ENCODE measurements around the gene PKP1.

The PKP1 gene

GRCh38 chr1:201295346-201295745, 12.0 kb downstream of the PKP1 start:
- Histone ChIP-seq H3K4ac (ENCODE audit: low read depth, low read length) (no peak overlapping the region), H3K79me1 (ENCODE audit: low read length) (no peaks in the 10 kb centered on the region)

GRCh38 chr1:201295861-201296260, 12.6 kb downstream of the PKP1 start:
- Histone ChIP-seq H3K4me3 (ENCODE audit: low read length) (no peak overlapping the region), H3K79me2 (ENCODE audit: control insufficient read depth, insufficient read depth, low read length) (no peaks in the 10 kb centered on the region), H3K79me1 (ENCODE audit: low read length) (no peaks in the 10 kb centered on the region), H2BK120ac (ENCODE audit: low read depth, low read length) (no peak overlapping the region), H3K27me3 (ENCODE audit: insufficient read depth, low read length, poor library complexity) (no peaks in the 10 kb centered on the region), H2AK5ac (ENCODE audit: low read length) (no peak overlapping the region), H4K8ac (ENCODE audit: low read depth, low read length) (no peak overlapping the region), H3K36me3 (ENCODE audit: control insufficient read depth, insufficient read depth, low read length) (no peaks in the 10 kb centered on the region), H2BK15ac (replicated peaks; ENCODE audit: low read depth) (no peak overlapping the region), H3K4me2 (ENCODE audit: low read length) (no peak overlapping the region), H3K18ac (ENCODE audit: low read length) (no peak overlapping the region), H4K5ac (ENCODE audit: low read length) (no peak overlapping the region), H2BK5ac (ENCODE audit: low read length) (no peak overlapping the region), H3K23ac (ENCODE audit: low read length) (no peak overlapping the region), H3K4ac (ENCODE audit: low read depth, low read length) (no peak overlapping the region), H3K27ac (ENCODE audit: low read depth, low read length) (no peak overlapping the region), H3K4me1 (ENCODE audit: control insufficient read depth, low read depth, low read length) (no peaks in the 10 kb centered on the region), H3K56ac (ENCODE audit: low read length) (no peak overlapping the region), H3K9ac (ENCODE audit: low read length) (no peak overlapping the region)
- DNase-seq = no peak
- no CpG with 5 or more reads among the region's 3 CpGs for WGBS (ENCODE audit: extremely low coverage, insufficient coverage, low lambda C conversion rate)

More at GRCh38 chr1:201295346-201295745, 12.0 kb downstream of the PKP1 start:
- no CpG with 5 or more reads among the region's 4 CpGs for WGBS (ENCODE audit: extremely low coverage, insufficient coverage, low lambda C conversion rate)
- H3K18ac ChIP-seq (ENCODE audit: low read length) = no peak overlapping the region
- no peaks in the 10 kb centered on the region for H3K36me3 ChIP-seq (ENCODE audit: control insufficient read depth, insufficient read depth, low read length)
- no peak overlapping the region for H3K56ac ChIP-seq (ENCODE audit: low read length)
- no peak overlapping the region for H2BK15ac ChIP-seq (replicated peaks; ENCODE audit: low read depth)
- H3K4me1 ChIP-seq (ENCODE audit: control insufficient read depth, low read depth, low read length) = no peaks in the 10 kb centered on the region
- no peak overlapping the region for H3K4me2 ChIP-seq (ENCODE audit: low read length)
- H2AK5ac ChIP-seq (ENCODE audit: low read length) = no peak overlapping the region
- no peak overlapping the region for H4K8ac ChIP-seq (ENCODE audit: low read depth, low read length)
- H3K27me3 ChIP-seq (ENCODE audit: insufficient read depth, low read length, poor library complexity) = no peaks in the 10 kb centered on the region
- H3K27ac ChIP-seq (ENCODE audit: low read depth, low read length) = no peak overlapping the region
- no peak overlapping the region for H2BK120ac ChIP-seq (ENCODE audit: low read depth, low read length)
- H3K79me2 ChIP-seq (ENCODE audit: control insufficient read depth, insufficient read depth, low read length) = no peaks in the 10 kb centered on the region
- H3K23ac ChIP-seq (ENCODE audit: low read length) = no peak overlapping the region
- H4K5ac ChIP-seq (ENCODE audit: low read length) = no peak overlapping the region
- no peak overlapping the region for H3K9ac ChIP-seq (ENCODE audit: low read length)
- H3K4me3 ChIP-seq (ENCODE audit: low read length) = no peak overlapping the region
- H2BK5ac ChIP-seq (ENCODE audit: low read length) = no peak overlapping the region
- no peak for DNase-seq

DNA sequence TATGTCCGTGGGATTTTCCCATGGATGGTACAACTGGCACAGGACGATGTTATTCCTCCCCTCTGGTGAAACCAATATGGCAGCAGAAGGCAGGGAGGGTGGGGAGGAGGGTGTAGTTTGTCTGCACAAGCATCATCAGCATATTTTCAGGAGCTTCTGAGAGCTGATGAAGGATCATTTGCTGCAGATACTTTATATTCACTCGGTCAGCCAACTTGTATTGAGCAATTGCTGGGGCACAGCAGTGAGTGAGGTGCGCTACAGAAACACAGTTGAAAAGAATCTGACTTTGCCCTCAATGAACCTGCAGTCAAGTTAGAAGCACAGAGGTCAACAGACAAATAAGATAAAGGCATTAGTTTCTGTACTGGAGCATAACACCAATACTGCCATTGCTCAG, 13.0 kb downstream of the PKP1 start:
- Histone ChIP-seq H3K4ac (ENCODE audit: low read depth, low read length) (no peak overlapping the region), H3K4me3 (ENCODE audit: low read length) (no peak overlapping the region), H3K4me1 (ENCODE audit: control insufficient read depth, low read depth, low read length) (no peaks in the 10 kb centered on the region), H3K36me3 (ENCODE audit: control insufficient read depth, insufficient read depth, low read length) (no peaks in the 10 kb centered on the region), H3K56ac (ENCODE audit: low read length) (no peak overlapping the region), H4K8ac (ENCODE audit: low read depth, low read length) (no peak overlapping the region), H4K5ac (ENCODE audit: low read length) (no peak overlapping the region), H3K23ac (ENCODE audit: low read length) (no peak overlapping the region), H2BK120ac (ENCODE audit: low read depth, low read length) (no peak overlapping the region), H3K4me2 (ENCODE audit: low read length) (no peak overlapping the region), H2BK15ac (replicated peaks; ENCODE audit: low read depth) (no peak overlapping the region), H3K79me1 (ENCODE audit: low read length) (no peaks in the 10 kb centered on the region), H3K18ac (ENCODE audit: low read length) (no peak overlapping the region), H3K79me2 (ENCODE audit: control insufficient read depth, insufficient read depth, low read length) (no peaks in the 10 kb centered on the region), H3K9ac (ENCODE audit: low read length) (no peak overlapping the region), H3K27ac (ENCODE audit: low read depth, low read length) (no peak overlapping the region), H3K27me3 (ENCODE audit: insufficient read depth, low read length, poor library complexity) (no peaks in the 10 kb centered on the region), H2BK5ac (ENCODE audit: low read length) (no peak overlapping the region), H2AK5ac (ENCODE audit: low read length) (no peak overlapping the region)
- WGBS (ENCODE audit: extremely low coverage, insufficient coverage, low lambda C conversion rate) = no CpG with 5 or more reads among the region's 4 CpGs
- DNase-seq = no peak

- no peak overlapping the region for H3K9ac ChIP-seq (ENCODE audit: low read length)
- WGBS (ENCODE audit: extremely low coverage, insufficient coverage, low lambda C conversion rate) = no CpG with 5 or more reads among the region's 7 CpGs
- H3K4me3 ChIP-seq (ENCODE audit: low read length) = no peak overlapping the region
- no peak overlapping the region for H3K18ac ChIP-seq (ENCODE audit: low read length)
- H2BK5ac ChIP-seq (ENCODE audit: low read length) = no peak overlapping the region
- H4K5ac ChIP-seq (ENCODE audit: low read length) = no peak overlapping the region
- H3K4me1 ChIP-seq (ENCODE audit: control insufficient read depth, low read depth, low read length) = no peaks in the 10 kb centered on the region
- H3K23ac ChIP-seq (ENCODE audit: low read length) = no peak overlapping the region
- H3K4ac ChIP-seq (ENCODE audit: low read depth, low read length) = no peak overlapping the region
- no peaks in the 10 kb centered on the region for H3K79me1 ChIP-seq (ENCODE audit: low read length)
- H3K36me3 ChIP-seq (ENCODE audit: control insufficient read depth, insufficient read depth, low read length) = no peaks in the 10 kb centered on the region
- H3K56ac ChIP-seq (ENCODE audit: low read length) = no peak overlapping the region
- H2BK120ac ChIP-seq (ENCODE audit: low read depth, low read length) = no peak overlapping the region
- no peak overlapping the region for H2BK15ac ChIP-seq (replicated peaks; ENCODE audit: low read depth)
- H4K8ac ChIP-seq (ENCODE audit: low read depth, low read length) = no peak overlapping the region
- no peaks in the 10 kb centered on the region for H3K79me2 ChIP-seq (ENCODE audit: control insufficient read depth, insufficient read depth, low read length)
- no peak overlapping the region for H3K4me2 ChIP-seq (ENCODE audit: low read length)
- H2AK5ac ChIP-seq (ENCODE audit: low read length) = no peak overlapping the region
- no peak overlapping the region for H3K27ac ChIP-seq (ENCODE audit: low read depth, low read length)
- no peak for DNase-seq
- no peaks in the 10 kb centered on the region for H3K27me3 ChIP-seq (ENCODE audit: insufficient read depth, low read length, poor library complexity)
These were observed 15.4 kb downstream of the PKP1 start for GRCh38 chr1:201298396-201299381.

- no peak overlapping the region for H3K9ac ChIP-seq (ENCODE audit: low read length)
- H3K27ac ChIP-seq (ENCODE audit: low read depth, low read length) = no peak overlapping the region
- no peak overlapping the region for H3K23ac ChIP-seq (ENCODE audit: low read length)
- H2BK15ac ChIP-seq (replicated peaks; ENCODE audit: low read depth) = no peak overlapping the region
- H3K79me1 ChIP-seq (ENCODE audit: low read length) = no peaks in the 10 kb centered on the region
- no peak overlapping the region for H3K4ac ChIP-seq (ENCODE audit: low read depth, low read length)
- H3K4me3 ChIP-seq (ENCODE audit: low read length) = no peak overlapping the region
- H3K36me3 ChIP-seq (ENCODE audit: control insufficient read depth, insufficient read depth, low read length) = no peaks in the 10 kb centered on the region
- H3K18ac ChIP-seq (ENCODE audit: low read length) = no peak overlapping the region
- DNase-seq = no peak
- no peak overlapping the region for H4K8ac ChIP-seq (ENCODE audit: low read depth, low read length)
- no peak overlapping the region for H2AK5ac ChIP-seq (ENCODE audit: low read length)
- H3K4me1 ChIP-seq (ENCODE audit: control insufficient read depth, low read depth, low read length) = no peaks in the 10 kb centered on the region
- H3K27me3 ChIP-seq (ENCODE audit: insufficient read depth, low read length, poor library complexity) = no peaks in the 10 kb centered on the region
- no peak overlapping the region for H4K5ac ChIP-seq (ENCODE audit: low read length)
- no peak overlapping the region for H2BK5ac ChIP-seq (ENCODE audit: low read length)
- no CpG with 5 or more reads among the region's 6 CpGs for WGBS (ENCODE audit: extremely low coverage, insufficient coverage, low lambda C conversion rate)
- no peak overlapping the region for H3K56ac ChIP-seq (ENCODE audit: low read length)
- H3K4me2 ChIP-seq (ENCODE audit: low read length) = no peak overlapping the region
- no peak overlapping the region for H2BK120ac ChIP-seq (ENCODE audit: low read depth, low read length)
- no peaks in the 10 kb centered on the region for H3K79me2 ChIP-seq (ENCODE audit: control insufficient read depth, insufficient read depth, low read length)
These were observed 16.7 kb downstream of the PKP1 start for GRCh38 chr1:201299968-201300367.
